NCI-H187 treated with DMSO at 0.1 percent for 48 hours (cell line): ENCODE results near the gene HTR1D.
"Not testable (repeated sequence)": the region's sequence is repeated elsewhere in the genome, so short reads cannot be mapped to it uniquely, and the experiment has no call there.

Source experiments
- DNase-seq: peaks from one replicate; lab custom pipeline; 2025; lab: John Stamatoyannopoulos, UW

HTR1D gene

DNA sequence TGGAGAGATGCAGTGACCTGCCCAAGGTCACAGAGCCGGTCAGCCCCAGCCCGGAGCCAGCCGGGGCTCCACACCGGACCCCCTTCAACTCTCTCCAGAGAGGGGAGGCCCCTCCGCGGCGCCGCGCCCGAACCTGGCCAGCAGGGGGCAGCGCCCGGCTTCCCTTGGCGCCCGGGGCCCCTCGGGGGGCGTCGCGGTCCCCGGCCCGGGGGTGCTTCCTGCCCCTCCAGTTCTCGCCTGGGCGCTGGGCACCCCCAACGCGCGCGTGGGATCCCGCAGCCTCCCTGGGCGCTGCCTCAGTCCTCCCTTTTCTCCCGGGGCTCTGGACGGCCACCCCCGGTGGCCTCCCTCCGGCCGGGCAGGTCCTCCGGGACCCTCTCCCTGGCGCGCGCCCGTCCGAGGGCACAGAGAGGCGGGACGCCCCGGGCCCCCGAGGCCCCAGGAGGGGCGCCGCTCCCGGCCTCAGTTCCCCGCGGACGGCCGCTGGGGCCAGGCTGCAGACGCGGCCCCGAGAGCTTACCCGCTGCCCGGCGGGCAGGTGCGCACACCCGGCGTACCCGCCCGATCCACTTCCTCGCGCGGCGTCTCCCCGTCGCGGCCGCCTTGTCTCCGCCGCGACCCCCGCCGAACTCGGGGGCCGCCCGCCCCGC, 406 bp downstream of the HTR1D start:
- DNase-seq = no peak

DNA sequence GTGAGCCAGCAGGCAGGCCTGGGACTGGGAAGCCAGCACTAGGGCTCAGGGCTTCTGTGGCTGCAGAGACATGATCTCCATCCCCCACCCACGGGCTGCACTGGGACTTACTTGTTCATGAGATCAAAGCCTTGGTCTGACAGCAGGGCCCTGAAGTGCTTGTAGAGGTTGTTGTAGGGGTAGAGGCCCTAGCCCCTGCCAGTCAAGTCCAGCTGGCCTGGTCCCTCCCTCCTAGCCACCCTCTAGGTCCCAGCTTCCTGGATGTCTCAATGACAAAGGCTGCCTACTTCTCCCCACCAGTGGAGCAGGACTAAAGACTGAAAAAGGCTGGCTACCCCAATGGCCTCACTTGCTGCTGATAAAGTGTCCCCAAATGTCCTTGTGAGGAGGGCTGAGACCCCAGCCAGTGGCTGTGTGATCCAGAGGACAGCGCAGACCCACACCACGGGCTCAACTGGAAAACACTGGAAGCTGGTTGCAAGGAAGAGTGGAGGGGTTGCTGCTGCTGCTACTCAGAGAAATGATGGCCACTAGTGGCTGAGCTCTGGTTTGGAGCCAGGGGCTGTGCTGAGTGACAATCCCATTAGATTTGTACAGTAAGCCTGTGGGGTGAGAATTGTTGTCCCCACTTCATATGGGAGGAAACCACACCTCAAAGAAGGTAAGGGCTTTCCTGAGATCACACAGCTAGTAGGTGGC, 1.4 kb downstream of the HTR1D start:
- no peak for DNase-seq

GRCh38 chr1:23215291-23215690, 2.0 kb downstream of the HTR1D start:
- no peak for DNase-seq

- no peak for DNase-seq
Observed at GRCh38 chr1:23214640-23215039, 2.7 kb downstream of the HTR1D start.

- DNase-seq = no peak
Observed at GRCh38 chr1:23211955-23212354, 5.3 kb downstream of the HTR1D start.

DNA sequence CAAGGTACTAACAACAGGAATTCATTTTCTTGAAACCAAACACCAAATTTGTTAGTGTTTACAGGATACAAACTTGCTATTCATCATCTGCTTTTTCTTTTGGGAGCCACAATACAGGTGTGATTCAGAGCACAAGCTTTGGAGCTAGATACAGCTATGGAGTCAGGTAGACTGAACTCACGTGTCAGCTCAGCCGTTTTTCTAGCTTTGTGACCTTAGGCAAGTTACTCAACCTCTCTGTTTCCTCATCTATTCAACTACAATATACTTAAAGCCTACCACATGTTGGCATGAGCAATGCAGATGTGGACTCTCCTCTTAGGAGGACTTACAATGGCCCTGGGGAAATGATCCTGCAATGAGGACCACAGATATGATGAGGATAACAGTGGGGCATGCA, 6.3 kb downstream of the HTR1D start:
- DNase-seq = no peak

DNA sequence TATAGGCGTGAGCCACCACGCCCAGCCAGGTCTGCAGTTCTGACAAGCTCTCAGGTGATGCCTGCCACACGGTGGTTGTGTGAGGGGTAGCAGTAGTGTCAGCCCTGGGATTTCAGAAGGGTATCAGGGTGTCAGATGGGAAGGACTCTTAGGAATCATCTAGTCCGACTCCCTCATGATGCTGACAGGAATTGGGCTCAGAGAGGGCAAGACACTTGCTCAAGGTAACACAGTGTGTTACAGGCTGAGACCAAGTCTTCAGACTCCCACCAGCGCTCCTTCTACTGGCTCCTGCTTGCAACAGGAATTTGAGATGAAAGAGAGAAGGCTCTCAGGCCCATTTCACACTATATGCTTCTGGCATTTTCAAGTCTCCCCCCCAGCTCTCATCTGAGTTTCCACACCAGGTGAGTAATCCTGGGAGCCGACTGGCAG, 6.9 kb downstream of the HTR1D start:
- DNase-seq = no peak

- no peak for DNase-seq
Observed at GRCh38 chr1:23209770-23210169, 7.5 kb downstream of the HTR1D start.

- DNase-seq = no peak
Observed at GRCh38 chr1:23208527-23208926, 8.8 kb downstream of the HTR1D start.

DNA sequence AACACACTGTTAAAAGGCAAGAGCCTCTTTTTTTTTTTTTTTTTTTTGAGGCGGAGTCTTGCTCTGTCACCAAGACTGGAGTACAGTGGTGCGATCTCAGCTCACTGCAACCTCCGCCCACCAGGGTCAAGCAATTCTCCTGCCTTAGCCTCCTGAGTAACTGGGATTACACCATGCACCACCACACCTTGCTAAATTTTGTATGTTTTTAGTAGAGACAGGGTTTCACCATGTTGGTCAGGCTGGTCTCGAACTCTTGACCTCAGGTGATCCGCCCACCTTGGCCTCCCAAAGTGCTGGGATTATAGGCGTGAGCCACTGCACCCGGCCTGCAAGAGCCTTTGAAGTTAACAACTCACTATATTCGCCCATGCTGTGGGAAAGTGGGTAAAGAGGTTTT, 9.6 kb downstream of the HTR1D start:
- DNase-seq = not testable (repeated sequence)

GRCh38 chr1:23202263-23202749, 15.0 kb downstream of the HTR1D start:
- no peak for DNase-seq

DNA sequence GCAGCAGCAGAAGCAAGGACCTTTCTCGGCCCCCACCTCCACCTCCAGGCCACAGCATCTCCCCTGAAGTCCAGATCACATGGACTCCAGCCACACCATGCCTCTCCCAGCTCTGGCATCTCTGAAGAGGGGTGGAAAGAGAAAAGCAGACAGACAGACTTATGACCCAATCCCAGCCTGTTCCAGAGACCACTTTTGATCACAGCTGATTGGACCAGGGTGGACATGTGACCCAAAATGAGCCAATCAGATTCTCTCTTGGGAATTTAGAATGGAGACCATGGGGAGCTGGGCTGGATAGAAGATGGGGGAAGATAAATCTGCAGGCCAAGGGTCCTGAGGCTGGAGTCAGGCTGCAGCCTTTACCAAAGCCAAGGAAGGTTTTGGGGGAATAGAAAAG, 16.4 kb downstream of the HTR1D start:
- DNase-seq = no peak

- DNase-seq = no peak
Observed at GRCh38 chr1:23198373-23198772, 18.9 kb downstream of the HTR1D start.

DNA sequence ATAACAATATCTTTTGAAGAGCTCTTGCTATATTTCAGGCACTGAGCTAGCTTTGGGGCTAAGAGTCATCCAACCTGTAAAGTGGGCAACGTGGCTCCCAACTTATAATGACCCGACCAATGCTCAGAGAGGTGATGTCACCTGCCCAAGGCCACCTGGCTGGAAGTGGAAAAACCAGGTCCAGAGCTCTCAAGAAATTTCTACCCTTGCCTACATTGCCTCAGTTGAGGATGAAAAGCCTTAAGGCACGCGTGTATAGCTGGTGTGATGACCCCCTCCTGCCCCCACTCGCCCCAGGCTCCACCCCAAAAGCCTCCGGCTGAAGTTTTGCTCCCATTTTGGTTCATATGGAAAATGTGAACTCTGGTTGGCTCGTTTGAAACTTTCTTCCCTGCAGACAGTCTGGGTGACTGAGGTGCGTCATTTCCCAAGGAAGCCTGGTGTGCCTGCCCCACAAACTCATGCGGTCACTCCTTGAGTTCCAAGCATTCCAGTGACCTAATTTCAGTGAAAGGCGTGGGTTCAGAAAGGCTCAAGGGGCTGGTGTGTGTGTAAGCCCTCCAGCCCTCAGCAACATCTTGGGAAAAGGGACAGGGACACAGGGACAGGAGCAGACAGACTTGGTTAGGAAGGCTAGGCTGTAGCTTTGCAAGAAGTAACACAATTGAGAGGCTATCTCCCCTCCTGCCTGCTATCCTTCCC, 20.5 kb downstream of the HTR1D start:
- DNase-seq = no peak

DNA sequence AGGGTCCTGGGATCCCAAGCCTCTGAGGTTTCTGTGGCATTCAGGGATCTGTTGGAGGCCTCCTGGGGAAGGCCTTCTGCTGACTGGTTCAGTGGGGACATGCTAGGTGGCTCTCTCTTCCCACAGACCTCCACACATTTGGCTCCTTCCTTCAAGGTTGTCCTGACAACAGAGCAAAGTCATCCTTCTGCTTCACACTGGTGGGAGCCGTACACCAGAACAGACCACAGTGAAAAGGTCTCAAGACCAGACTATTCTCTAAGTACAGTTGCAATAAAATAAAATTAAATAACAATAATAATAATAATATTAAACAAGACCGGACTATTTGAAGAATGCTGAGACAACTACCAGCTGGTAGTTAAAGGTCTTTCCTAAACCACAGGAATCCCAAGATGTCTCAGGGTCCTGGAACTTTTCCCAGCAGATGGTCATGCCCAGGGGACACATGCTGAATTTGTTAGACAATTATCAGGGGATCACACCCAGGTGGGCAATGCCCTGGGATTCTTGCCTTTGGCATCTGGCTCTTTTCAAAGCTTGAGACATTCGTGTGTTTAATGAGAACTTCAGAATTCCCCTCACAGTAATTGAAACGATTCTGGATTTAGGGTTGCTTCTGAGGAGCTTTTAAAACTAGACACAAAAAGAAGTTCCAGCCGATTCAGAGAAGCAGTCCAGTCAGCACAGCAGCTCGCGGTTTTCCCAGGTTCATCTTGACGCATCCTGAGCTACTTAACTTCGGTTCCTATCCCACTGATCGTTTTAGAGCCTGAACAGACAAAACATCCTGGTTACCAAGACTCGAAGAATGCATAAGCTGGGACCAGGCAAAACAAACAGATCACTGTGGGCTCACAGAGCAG, 22.9 kb downstream of the HTR1D start:
- DNase-seq = no peak

- DNase-seq = no peak
Observed at GRCh38 chr1:23193391-23194118, 23.7 kb downstream of the HTR1D start.

DNA sequence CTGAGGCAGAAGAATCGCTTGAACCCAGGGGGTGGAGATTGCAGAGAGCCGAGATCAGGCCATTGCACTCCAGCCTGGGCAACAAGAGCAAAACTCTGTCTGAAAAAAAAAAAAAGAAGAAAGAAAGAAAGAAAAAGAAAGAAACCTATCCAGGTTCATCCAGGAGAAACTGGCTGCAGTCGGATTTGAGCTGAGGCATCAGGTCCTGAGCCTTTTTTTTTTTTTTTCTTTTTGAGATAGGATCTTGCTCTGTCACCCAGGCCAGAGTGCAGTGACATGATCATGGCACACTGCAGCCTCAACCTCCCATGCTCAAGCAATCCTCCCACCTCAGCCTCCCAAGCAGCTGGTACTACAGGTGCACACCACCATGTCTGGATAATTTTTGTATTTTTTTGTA, 26.1 kb downstream of the HTR1D start:
- no peak for DNase-seq

- not testable (repeated sequence) for DNase-seq
Observed at GRCh38 chr1:23188936-23189452, 28.3 kb downstream of the HTR1D start.

GRCh38 chr1:23188434-23188884, 28.8 kb downstream of the HTR1D start:
- DNase-seq = no peak

- no peak for DNase-seq
Observed at GRCh38 chr1:23187637-23188036, 29.7 kb downstream of the HTR1D start.

DNA sequence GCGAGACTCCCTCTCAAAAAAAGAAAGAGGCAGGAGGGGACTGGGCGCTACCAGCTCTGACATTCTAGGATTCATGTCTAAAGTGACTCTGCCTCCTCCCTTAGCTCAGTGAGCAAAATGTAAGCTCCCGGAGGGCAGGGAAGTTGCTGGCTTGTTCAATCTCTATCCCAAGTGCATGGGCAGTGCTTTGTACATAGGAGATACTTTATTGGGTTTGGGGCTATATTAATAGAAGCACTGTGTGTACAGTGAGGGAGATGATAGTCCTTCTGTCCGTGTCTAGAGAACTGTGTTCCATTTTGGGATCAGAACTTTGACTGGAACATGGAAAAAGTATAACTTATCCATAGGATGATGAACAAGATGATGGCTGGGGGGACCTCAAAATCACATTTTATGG, 31.9 kb downstream of the HTR1D start:
- DNase-seq = no peak
